GM12878 (cell line): Measurements from ENCODE around the gene FSHR. TPM values are rescaled to one million over a fixed set of nuclear protein-coding genes. Genes with fewer than 3 reads are reported as not detected.

Source experiments
- ATAC-seq: fragments of 200-7000 bp; cut with Tn5 transposase; 3 replicates; pipeline ENCODE4 v1.9.1; 2020; ENCODE audit warnings: mild to moderate bottlenecking, moderate library complexity
- BruUV-seq: library from RNA; stranded (reverse); fragments of 400-500 nt; replicated peaks from 2 replicates; lab custom pipeline; 2021; lab: Mats Ljungman, UMichigan
- CTCF ChIA-PET: fragments of 300-600 bp; sonication (Branson Sonifier 250); formaldehyde crosslinking; extraction: SDS; loops from one replicate; lab custom pipeline; 2021; ENCODE audit warnings: inconsistent platforms; lab: Yijun Ruan, JAX
- POLR2A ChIA-PET: fragments of 350-600 bp; formaldehyde crosslinking; extraction: SDS; loops from one replicate; lab custom pipeline; 2021; ENCODE audit warnings: inconsistent platforms; lab: Charles Lee
- RAD21 ChIA-PET: fragments of 300-600 bp; sonication (Branson Sonifier 250); formaldehyde crosslinking; loops from one replicate; lab custom pipeline; 2023; ENCODE audit warnings: antibody characterized with exemption; ENCODE audit not compliant: unreplicated experiment; lab: Charles Lee
- SMC1A ChIA-PET: fragments of 300-600 bp; sonication (Branson Sonifier 250); formaldehyde crosslinking; loops from one replicate; lab custom pipeline; 2023; ENCODE audit not compliant: unreplicated experiment, uncharacterized antibody; lab: Charles Lee
- DNase-seq: peaks from one replicate; pipeline ENCODE4 v3.0.0-alpha.2; 2011; ENCODE audit warnings: low read depth, low spot score
- FAIRE-seq: peaks from 3 replicates; lab custom pipeline; 2011; peaks lifted over from hg19 to GRCh38; lab: Jason Lieb, UNC
- H2AFZ ChIP-seq: 2 replicates; pipeline ENCODE4 v1.6.0; 2011; ENCODE audit warnings: low read depth, low read length, control low read depth; ENCODE audit not compliant: control insufficient read depth
- H3K27ac ChIP-seq: 2 replicates; pipeline ENCODE4 v1.5.1; 2011; ENCODE audit warnings: control low read depth; ENCODE audit not compliant: control insufficient read depth, insufficient read depth
- H3K27me3 ChIP-seq, 2 experiments: replicated peaks in 1 of 2; 2 replicates each; pipeline versions ENCODE4 v1.6.0 to v1.6.1; 2011; ENCODE audit warnings: low read length in 1 of 2; ENCODE audit not compliant: control insufficient read depth in 2 of 2, insufficient read depth in 2 of 2
- H3K36me3 ChIP-seq, 2 experiments: 2 replicates each; pipeline ENCODE4 v1.5.1; 2011; ENCODE audit warnings: low read length in 1 of 2; ENCODE audit not compliant: control insufficient read depth in 2 of 2, insufficient read depth in 2 of 2
- H3K4me1 ChIP-seq: 2 replicates; pipeline ENCODE4 v1.6.1; 2011; ENCODE audit warnings: mild to moderate bottlenecking, low read length, moderate library complexity, mixed read lengths; ENCODE audit not compliant: control insufficient read depth, insufficient read depth
- H3K4me2 ChIP-seq: 2 replicates; pipeline ENCODE4 v1.6.0; 2011; ENCODE audit warnings: control low read depth; ENCODE audit not compliant: control insufficient read depth, insufficient read depth
- H3K4me3 ChIP-seq: fragments of 200-600 bp; sonication (generic); 2 replicates; pipeline ENCODE4 v1.5.1; 2016
- H3K79me2 ChIP-seq: 2 replicates; pipeline ENCODE4 v1.6.0; 2011; ENCODE audit warnings: low read length; ENCODE audit not compliant: control insufficient read depth, insufficient read depth
- H3K9ac ChIP-seq: 2 replicates; pipeline ENCODE4 v1.8.0; 2011; ENCODE audit warnings: low read length, control low read depth, mixed read lengths; ENCODE audit not compliant: control insufficient read depth, insufficient read depth
- H3K9me3 ChIP-seq: replicated peaks from 3 replicates; pipeline ENCODE4 v1.5.1; 2011; ENCODE audit warnings: mild to moderate bottlenecking, low read length; ENCODE audit not compliant: control insufficient read depth, insufficient read depth
- H4K20me1 ChIP-seq: 2 replicates; pipeline ENCODE4 v1.6.0; 2011; ENCODE audit not compliant: control insufficient read depth, insufficient read depth
- IKZF1 ChIP-seq: fragments of 450-650 bp; conservative IDR thresholded peaks from 2 replicates; pipeline ENCODE4 v1.6.1; 2017; ENCODE audit warnings: antibody characterized with exemption, mild to moderate bottlenecking
- MXI1 ChIP-seq: fragments of 150-350 bp; IDR thresholded peaks from 2 replicates; pipeline ENCODE4 v1.6.1; 2011; ENCODE audit warnings: low read depth, mild to moderate bottlenecking, inconsistent platforms, low read length, improper control_type of control experiment
- NR2C1 ChIP-seq: fragments of 450-650 bp; IDR thresholded peaks from 2 replicates; pipeline ENCODE4 v1.6.1; 2017; ENCODE audit warnings: antibody characterized with exemption, mild to moderate bottlenecking, moderate library complexity
- SP1 ChIP-seq: IDR thresholded peaks from one replicate; pipeline ENCODE4 v1.6.1; 2011; ENCODE audit warnings: low read depth, low read length
- SUPT20H ChIP-seq: IDR thresholded peaks from 2 replicates; pipeline ENCODE4 v1.6.1; 2011; ENCODE audit warnings: low read depth, mild to moderate bottlenecking, low read length, moderate library complexity, borderline replicate concordance; ENCODE audit not compliant: control insufficient read depth
- ZSCAN29 ChIP-seq: fragments of 450-650 bp; IDR thresholded peaks from 2 replicates; pipeline ENCODE4 v1.6.1; 2017; ENCODE audit warnings: mild to moderate bottlenecking, moderate library complexity
- WGBS: methylation state at CpG from one replicate; pipeline ENCODE4 v1.1.6; 2016; ENCODE audit warnings: low lambda C conversion rate; ENCODE audit not compliant: insufficient replicate concordance, insufficient coverage; ENCODE audit errors: missing lambda C conversion rate; 5-methylcytosine and 5-hydroxymethylcytosine counted together
- in situ Hi-C: fragments of 300-500 bp; cut with MboI; formaldehyde crosslinking; loops from 9 replicates; pipeline ENCODE4 v1.14.3; 2018; ENCODE audit warnings: mixed read lengths
- intact Hi-C: fragments of 100-400 bp; cut with micrococcal nuclease; formaldehyde crosslinking; loops from one replicate; pipeline ENCODE4 v1.14.2; 2022; ENCODE audit not compliant: unreplicated experiment
- polyA plus RNA-seq, 11 experiments: library from polyadenylated mRNA; depleted of rRNA in 4 of 11; unstranded in 6 of 11; stranded (reverse) in 5 of 11; fragments of >200 nt; fragmentation: Nextera tagmentation in 4 of 11; fragmentation: Illumina TruSeq in 1 of 11; extraction: Ambion mirVana in 4 of 11; extraction: Trizol in 1 of 11; gene quantifications; 1 replicate in 1 of 11; 2 replicates in 10 of 11; pipeline versions ENCODE4 v1.2.1 to v1.2.3, GENCODE V29; 2011 to 2016; ENCODE audit warnings: inconsistent platforms in 2 of 11, missing spikeins in 2 of 11, low read depth in 1 of 11
- total RNA-seq, 4 experiments: library from RNA; depleted of rRNA in 3 of 4; stranded (reverse); fragments of >200 nt in 3 of 4; fragmentation: Illumina TruSeq in 1 of 4; extraction: Trizol in 1 of 4; gene quantifications; 2 replicates each; pipeline versions ENCODE4 v1.2.1 to v1.2.3, GENCODE V29; 2013 to 2021
- TF ChIP-seq, protein P1 (sequence below): IDR thresholded peaks from 2 replicates; pipeline ENCODE4 v1.6.1; 2012; ENCODE audit warnings: low read length, inconsistent platforms
- TF ChIP-seq, protein P2 (sequence below): fragments of 450-650 bp; formaldehyde crosslinking; IDR thresholded peaks from 2 replicates; pipeline ENCODE4 v1.4.0; 2022; ENCODE audit warnings: mild to moderate bottlenecking, moderate library complexity
- TF ChIP-seq, protein P3 (sequence below): fragments of 450-650 bp; IDR thresholded peaks from 2 replicates; pipeline ENCODE4 v1.6.1; 2017; ENCODE audit warnings: mild to moderate bottlenecking, moderate library complexity

Gene FSHR
- total and polyA plus RNA-seq, 10 of the 15 experiments (the other 5 are each of a cell fraction or from before 2014, with no cell fraction given) = not detected

GRCh38 chr2:49035481-49035880, 118.8 kb downstream of the FSHR start (continued):
- TF ChIP-seq, protein P1, sequence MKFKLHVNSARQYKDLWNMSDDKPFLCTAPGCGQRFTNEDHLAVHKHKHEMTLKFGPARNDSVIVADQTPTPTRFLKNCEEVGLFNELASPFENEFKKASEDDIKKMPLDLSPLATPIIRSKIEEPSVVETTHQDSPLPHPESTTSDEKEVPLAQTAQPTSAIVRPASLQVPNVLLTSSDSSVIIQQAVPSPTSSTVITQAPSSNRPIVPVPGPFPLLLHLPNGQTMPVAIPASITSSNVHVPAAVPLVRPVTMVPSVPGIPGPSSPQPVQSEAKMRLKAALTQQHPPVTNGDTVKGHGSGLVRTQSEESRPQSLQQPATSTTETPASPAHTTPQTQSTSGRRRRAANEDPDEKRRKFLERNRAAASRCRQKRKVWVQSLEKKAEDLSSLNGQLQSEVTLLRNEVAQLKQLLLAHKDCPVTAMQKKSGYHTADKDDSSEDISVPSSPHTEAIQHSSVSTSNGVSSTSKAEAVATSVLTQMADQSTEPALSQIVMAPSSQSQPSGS = no peak
- no peak for TF ChIP-seq ZSCAN29

- POLR2A ChIA-PET = no interaction called here
- no peak overlapping the region for H3K4me3 ChIP-seq
- in situ Hi-C loops = no loop called here
- WGBS = 13% methylated on average over 4 of the region's 4 CpGs
- no peaks in the 10 kb centered on the region for H4K20me1 ChIP-seq
- FAIRE-seq (no peak), DNase-seq (no peak), ATAC-seq (no peak)
- no peak overlapping the region for H2AFZ ChIP-seq
- no peaks in the 10 kb centered on the region for H3K4me1 ChIP-seq
- CTCF ChIA-PET = interaction anchor here (0.6 kb wide), 1 partner anchor 623 kb away, joined by 3 read pairs; no protein-coding TSS in a partner anchor
- no peaks in the 10 kb centered on the region for H3K36me3 ChIP-seq
- RAD21 ChIA-PET = no interaction called here
- H3K9me3 ChIP-seq = no peaks in the 10 kb centered on the region
- H3K9ac ChIP-seq = no peak overlapping the region
- no TSS peak for BruUV-seq
- no peak overlapping the region for H3K4me2 ChIP-seq
- SMC1A ChIA-PET = no interaction called here
- no peaks in the 10 kb centered on the region for H3K27me3 ChIP-seq
- no peaks in the 10 kb centered on the region for H3K79me2 ChIP-seq
- H3K27ac ChIP-seq = no peak overlapping the region
- intact Hi-C loops = no loop called here
- TF ChIP-seq NR2C1 (no peak), SP1 (no peak), MXI1 (no peak), IKZF1 (no peak), SUPT20H (no peak)
- TF ChIP-seq, protein P2, sequence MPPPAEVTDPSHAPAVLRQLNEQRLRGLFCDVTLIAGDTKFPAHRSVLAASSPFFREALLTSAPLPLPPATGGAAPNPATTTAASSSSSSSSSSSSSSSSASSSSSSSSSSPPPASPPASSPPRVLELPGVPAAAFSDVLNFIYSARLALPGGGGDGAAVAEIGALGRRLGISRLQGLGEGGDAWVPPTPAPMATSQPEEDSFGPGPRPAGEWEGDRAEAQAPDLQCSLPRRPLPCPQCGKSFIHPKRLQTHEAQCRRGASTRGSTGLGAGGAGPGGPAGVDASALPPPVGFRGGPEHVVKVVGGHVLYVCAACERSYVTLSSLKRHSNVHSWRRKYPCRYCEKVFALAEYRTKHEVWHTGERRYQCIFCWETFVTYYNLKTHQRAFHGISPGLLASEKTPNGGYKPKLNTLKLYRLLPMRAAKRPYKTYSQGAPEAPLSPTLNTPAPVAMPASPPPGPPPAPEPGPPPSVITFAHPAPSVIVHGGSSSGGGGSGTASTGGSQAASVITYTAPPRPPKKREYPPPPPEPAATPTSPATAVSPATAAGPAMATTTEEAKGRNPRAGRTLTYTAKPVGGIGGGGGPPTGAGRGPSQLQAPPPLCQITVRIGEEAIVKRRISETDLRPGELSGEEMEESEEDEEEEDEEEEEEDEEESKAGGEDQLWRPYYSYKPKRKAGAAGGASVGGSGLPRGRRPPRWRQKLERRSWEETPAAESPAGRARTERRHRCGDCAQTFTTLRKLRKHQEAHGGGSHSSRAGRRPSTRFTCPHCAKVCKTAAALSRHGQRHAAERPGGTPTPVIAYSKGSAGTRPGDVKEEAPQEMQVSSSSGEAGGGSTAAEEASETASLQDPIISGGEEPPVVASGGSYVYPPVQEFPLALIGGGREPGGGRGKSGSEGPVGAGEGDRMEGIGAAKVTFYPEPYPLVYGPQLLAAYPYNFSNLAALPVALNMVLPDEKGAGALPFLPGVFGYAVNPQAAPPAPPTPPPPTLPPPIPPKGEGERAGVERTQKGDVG = no peak
- TF ChIP-seq, protein P3, sequence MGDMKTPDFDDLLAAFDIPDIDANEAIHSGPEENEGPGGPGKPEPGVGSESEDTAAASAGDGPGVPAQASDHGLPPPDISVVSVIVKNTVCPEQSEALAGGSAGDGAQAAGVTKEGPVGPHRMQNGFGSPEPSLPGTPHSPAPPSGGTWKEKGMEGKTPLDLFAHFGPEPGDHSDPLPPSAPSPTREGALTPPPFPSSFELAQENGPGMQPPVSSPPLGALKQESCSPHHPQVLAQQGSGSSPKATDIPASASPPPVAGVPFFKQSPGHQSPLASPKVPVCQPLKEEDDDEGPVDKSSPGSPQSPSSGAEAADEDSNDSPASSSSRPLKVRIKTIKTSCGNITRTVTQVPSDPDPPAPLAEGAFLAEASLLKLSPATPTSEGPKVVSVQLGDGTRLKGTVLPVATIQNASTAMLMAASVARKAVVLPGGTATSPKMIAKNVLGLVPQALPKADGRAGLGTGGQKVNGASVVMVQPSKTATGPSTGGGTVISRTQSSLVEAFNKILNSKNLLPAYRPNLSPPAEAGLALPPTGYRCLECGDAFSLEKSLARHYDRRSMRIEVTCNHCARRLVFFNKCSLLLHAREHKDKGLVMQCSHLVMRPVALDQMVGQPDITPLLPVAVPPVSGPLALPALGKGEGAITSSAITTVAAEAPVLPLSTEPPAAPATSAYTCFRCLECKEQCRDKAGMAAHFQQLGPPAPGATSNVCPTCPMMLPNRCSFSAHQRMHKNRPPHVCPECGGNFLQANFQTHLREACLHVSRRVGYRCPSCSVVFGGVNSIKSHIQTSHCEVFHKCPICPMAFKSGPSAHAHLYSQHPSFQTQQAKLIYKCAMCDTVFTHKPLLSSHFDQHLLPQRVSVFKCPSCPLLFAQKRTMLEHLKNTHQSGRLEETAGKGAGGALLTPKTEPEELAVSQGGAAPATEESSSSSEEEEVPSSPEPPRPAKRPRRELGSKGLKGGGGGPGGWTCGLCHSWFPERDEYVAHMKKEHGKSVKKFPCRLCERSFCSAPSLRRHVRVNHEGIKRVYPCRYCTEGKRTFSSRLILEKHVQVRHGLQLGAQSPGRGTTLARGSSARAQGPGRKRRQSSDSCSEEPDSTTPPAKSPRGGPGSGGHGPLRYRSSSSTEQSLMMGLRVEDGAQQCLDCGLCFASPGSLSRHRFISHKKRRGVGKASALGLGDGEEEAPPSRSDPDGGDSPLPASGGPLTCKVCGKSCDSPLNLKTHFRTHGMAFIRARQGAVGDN = no peak
Observed at GRCh38 chr2:49033394-49034185, 120.7 kb downstream of the FSHR start.
